GM18502 (cell line): Measurements from ENCODE around the gene SYNGAP1.

Source experiments
- ATAC-seq: cut with Tn5 transposase; IDR thresholded peaks from one replicate; pipeline ENCODE4 v1.9.1; 2021; ENCODE audit warnings: mild to moderate bottlenecking; ENCODE audit not compliant: unreplicated experiment, poor library complexity

The SYNGAP1 gene

GRCh38 chr6:33420491-33421343, 852 bp downstream of the SYNGAP1 start:
- no peak for ATAC-seq

- ATAC-seq, result no peak
Observed at GRCh38 chr6:33421344-33421643, 1.4 kb downstream of the SYNGAP1 start.

- ATAC-seq, result no peak
Observed at GRCh38 chr6:33423777-33424176, 3.9 kb downstream of the SYNGAP1 start.

- ATAC-seq, result no peak
Observed at GRCh38 chr6:33424855-33425667, 5.2 kb downstream of the SYNGAP1 start.

- peak; percentile 41 for ATAC-seq
Observed at GRCh38 chr6:33425668-33426577, 6.1 kb downstream of the SYNGAP1 start.

GRCh38 chr6:33426590-33427511, 7.0 kb downstream of the SYNGAP1 start:
- ATAC-seq, result no peak

GRCh38 chr6:33427585-33428223, 7.8 kb downstream of the SYNGAP1 start:
- no peak for ATAC-seq

GRCh38 chr6:33428224-33428965, 8.5 kb downstream of the SYNGAP1 start:
- ATAC-seq, result no peak

- ATAC-seq, result no peak
Observed at GRCh38 chr6:33428966-33429749, 9.3 kb downstream of the SYNGAP1 start.

- ATAC-seq, result no peak
Observed at GRCh38 chr6:33429750-33430052, 9.8 kb downstream of the SYNGAP1 start.

- no peak for ATAC-seq
Observed at GRCh38 chr6:33430334-33430733, 10.5 kb downstream of the SYNGAP1 start.

GRCh38 chr6:33430991-33431879, 11.4 kb downstream of the SYNGAP1 start:
- peak; percentile 47 for ATAC-seq

GRCh38 chr6:33431880-33432541, 12.1 kb downstream of the SYNGAP1 start:
- ATAC-seq, result no peak

GRCh38 chr6:33432546-33432945, 12.7 kb downstream of the SYNGAP1 start:
- no peak for ATAC-seq

GRCh38 chr6:33433001-33433543, 13.2 kb downstream of the SYNGAP1 start:
- ATAC-seq, result no peak

- no peak for ATAC-seq
Observed at GRCh38 chr6:33433544-33434191, 13.8 kb downstream of the SYNGAP1 start.
